SKM-1 treated with dmso at 0.1 percent for 144 hours (cell line): Measurements from ENCODE around the gene HSPA1B.
A peak's percentile ranks its signal among the peaks of the same experiment; 100 is the strongest.
"Not testable (repeated sequence)": the region's sequence is repeated elsewhere in the genome, so short reads cannot be mapped to it uniquely, and the experiment has no call there.

ENCODE experiments used
- DNase-seq: peaks from one replicate; lab custom pipeline; 2025; ENCODE audit not compliant: unreplicated experiment; lab: John Stamatoyannopoulos, UW

Gene HSPA1B

DNA sequence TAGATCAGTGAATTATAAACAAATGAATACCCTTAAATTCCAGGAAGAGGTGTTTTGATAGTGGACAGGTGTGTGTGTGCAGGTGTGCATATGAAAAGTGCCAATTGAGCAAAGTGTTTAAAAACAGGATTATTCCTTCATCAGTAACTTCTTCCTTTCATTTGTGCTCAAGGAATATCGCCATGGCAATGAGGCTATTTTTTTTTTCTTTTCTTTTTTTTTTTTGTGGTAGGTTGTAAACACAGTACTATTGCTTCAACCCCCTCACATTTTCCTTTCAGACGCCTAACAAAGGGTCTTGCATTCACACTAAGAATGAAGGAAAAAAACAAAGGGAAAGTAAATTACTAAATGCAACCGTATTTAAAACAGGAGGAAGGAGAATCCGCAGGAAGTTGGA lies 2.0 kb upstream of the HSPA1B start:
- no peak for DNase-seq

DNA sequence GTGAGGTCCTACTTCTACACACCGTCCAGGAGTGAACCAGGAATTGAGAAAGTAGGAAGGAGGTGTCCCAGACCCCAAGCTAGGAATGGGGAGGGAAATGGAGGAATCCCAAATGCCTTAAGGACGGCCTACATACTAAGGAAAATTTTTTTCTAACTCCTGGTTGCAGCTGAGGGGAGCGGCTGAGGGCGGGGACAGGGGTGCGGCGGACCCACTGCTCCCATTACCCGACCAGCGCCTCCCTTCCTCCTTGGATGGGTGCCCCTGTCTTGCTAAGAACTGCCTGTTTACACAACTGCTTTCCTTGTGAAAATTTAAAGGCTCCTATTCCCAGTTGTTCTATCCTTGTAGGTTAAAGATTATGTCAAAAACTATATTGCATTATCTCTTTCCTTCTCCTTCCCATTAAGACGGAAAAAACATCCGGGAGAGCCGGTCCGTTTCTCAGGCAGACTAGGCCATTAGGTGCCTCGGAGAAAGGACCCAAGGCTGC lies 699 bp upstream of the HSPA1B start:
- peak; percentile 79 for DNase-seq

DNA sequence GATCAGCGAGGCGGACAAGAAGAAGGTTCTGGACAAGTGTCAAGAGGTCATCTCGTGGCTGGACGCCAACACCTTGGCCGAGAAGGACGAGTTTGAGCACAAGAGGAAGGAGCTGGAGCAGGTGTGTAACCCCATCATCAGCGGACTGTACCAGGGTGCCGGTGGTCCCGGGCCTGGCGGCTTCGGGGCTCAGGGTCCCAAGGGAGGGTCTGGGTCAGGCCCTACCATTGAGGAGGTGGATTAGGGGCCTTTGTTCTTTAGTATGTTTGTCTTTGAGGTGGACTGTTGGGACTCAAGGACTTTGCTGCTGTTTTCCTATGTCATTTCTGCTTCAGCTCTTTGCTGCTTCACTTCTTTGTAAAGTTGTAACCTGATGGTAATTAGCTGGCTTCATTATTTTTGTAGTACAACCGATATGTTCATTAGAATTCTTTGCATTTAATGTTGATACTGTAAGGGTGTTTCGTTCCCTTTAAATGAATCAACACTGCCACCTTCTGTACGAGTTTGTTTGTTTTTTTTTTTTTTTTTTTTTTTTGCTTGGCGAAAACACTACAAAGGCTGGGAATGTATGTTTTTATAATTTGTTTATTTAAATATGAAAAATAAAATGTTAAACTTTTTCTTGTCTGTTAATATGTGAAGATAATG lies 2.2 kb downstream of the HSPA1B start:
- peak; percentile 40 for DNase-seq

DNA sequence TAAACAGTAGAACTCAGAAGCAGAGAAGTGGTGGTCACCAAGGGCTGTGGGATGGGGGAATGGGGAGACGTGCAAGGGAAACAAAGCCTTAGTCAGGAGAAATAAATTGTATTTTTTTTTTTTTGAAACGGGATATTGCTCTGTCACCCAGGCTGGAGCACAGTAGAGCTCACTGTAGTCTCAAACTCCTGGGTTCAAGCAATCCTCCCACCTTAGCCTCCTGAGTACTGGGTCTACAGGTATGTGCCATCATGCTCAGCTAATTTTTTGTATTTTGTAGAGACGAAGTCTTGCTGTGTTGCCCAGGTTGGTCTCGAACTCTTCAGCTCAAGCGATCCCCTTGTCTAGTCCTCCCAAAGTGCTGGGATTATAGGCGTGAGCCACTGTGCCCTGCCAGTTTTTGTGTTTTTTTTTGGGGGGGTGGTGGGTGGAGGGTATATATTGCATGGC lies 3.4 kb downstream of the HSPA1B start:
- DNase-seq: no peak

DNA sequence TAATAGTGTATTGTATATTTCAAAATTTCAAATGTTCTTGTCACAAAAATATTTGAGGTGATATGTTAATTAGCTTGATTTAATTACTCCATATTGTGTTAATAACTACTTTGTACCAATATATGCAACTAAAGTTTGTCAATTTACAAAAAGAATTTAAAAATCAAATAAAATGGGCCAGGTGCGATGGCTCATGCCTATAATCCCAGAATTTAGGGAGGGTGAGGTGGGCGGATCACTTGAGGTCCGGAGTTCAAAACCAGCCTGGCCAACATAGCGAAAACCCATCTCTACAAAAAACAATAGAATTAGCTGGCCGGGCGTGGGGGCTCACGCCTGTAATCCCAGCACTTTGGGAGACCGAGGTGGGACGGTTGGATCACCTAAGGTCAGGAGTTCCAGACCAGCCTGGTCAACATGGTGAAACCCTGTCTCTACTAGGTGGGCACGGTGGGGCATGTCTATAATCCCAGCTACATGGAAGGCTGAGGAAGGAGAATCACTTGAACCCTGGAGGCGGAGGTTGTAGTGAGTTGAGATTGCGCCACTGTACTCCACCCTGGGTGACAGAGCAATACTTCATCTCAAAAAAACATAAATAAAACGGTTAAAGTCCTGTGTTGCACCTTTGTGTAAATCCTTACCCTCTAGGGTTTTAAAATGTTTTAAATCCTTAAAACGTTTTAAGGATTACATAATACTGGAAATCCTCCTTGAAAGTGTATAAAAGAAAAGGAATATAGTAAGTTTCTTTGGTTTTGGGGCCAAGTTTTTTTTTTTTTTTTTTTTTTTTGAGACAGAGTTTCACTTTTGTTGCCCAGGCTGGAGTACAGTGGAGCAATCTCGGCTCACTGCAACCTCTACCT lies 4.0 kb downstream of the HSPA1B start:
- DNase-seq: no peak

DNA sequence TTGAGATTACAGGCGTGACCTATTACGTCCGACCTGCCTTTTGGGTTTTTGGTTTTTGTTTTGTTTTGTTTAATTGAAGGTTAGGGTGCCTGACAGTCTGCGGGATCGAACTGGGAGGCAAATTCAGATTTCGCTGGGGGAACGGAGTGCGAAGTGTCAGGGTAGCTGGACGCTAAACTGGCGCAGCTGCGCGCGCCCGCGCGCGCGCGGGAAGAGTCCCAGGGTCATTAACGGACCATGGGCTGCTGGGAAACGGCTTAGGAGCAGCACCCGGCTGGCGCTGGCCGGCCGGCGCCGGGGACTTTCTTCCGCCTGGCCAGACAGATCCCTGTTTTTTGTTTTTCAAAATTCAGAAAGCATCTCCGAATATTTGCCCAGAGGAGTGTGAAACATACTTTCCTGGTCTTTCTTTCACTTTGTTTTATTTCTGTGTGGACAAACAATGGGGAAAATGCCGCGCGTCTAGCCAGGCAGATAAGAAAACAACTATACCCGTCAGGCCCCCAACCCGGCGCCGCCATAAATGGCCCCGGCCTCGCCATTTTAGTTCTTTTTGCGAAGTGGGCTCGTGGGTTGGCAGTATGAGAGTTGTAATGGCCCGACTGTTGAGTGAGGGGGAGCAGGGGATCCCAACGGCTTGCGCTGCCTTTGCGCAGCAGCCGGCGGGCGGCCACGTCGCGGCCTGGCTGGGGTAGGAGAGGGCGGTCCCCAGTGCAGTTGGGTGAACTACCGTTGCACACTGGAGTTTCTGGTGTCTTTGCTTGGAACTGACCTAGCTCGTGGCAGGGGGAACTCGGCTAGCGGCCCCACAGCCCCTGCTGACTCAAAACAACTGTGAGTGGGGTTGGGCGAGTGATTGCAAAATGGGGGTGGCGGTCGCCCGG lies 7.1 kb downstream of the HSPA1B start:
- DNase-seq: peak; percentile 91

DNA sequence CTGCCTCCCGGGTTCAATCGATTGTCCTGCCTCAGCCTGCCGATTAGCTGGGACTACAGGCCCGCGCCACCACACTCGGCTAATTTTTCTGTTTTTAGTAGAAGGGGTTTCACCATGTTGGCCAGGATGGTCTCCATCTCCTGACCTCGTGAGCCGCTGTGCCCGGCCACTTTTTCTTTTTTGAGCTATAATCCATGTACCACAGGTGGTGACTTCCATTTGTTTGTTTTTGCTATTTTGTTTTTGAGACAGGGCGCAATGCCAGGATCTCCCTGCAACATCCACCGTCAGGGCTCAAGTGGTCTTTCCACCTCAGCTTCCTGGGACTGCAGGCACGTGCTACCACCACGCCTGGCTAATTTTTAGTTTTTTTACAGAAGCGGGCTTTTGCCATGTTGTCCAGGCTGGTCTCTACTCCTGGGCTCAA lies 8.5 kb downstream of the HSPA1B start:
- DNase-seq: no peak

DNA sequence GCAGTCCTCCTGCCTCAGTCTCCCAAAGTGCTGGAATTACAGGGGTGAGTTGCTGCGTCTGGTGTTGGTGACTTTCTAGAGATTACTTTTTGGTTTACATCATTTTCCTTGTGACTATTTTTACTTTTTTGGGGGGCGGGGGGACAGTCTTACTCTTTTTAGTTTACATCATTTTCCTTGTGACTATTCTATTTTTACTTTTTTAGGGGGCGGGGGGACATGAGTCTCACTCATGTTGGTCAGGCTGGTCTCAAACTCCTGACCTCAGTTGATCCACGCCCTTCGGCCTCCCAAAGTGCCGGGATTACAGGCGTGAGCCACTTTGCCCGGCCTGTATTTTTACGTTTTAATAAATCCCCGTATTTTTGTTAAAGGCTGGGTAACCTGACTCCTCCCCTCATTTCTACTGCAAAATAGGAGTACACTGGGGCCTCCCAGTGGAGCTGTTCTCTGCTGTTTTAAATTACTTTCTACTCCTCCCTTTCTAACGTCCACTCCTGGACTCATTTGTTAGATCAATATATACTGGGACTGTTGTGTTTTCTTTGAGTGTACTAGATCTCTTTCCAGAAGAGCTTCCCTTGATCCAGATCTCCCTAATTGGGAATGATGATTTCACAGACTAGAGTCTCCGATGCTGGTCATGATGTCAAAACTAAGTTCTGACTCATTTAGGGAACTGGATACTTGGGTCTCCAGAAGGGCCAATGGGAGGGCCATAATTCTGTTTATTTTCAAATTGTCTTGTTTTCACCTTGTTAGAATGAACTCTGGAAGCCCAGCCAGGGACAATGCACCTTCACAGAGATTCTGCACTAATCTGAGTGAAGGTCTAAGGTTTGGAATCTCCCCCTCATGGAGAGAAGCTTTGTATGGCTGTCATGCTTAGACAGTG lies 9.2 kb downstream of the HSPA1B start:
- no peak for DNase-seq

DNA sequence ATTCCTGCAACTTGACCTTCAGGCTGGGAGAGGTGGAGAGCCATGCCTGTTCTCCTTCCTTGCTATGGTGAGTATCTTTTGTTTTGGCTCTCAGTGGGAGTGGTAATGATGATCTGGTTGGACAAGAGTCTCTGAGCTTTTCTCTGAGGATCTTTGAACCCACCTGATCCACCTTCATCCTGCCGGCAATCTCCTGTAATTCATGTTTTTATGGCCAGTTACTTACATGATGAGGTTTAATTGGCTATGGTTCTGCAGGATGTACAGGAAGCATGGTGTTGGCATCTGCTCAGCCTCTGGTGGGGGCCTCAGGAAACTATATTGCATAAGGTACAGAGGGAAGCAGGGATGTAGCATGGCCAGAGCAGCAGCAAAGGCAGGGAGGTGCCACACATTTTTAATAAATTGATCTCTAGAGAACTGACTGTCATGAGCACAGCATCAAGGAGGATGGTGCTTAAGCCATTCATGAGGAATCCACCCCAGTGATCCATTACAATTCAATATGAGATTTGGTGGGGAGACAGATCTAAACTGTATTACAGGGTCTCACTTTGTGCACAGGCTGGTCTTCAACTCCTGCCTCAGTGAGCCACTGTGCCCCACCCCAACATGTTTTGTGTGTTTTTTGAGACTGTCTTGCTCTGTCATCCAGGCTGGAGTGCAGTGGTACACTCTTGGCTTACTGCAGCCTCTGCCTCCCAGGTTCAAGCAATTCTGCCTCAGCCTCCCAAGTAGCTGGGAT lies 10.0 kb downstream of the HSPA1B start:
- no peak for DNase-seq

DNA sequence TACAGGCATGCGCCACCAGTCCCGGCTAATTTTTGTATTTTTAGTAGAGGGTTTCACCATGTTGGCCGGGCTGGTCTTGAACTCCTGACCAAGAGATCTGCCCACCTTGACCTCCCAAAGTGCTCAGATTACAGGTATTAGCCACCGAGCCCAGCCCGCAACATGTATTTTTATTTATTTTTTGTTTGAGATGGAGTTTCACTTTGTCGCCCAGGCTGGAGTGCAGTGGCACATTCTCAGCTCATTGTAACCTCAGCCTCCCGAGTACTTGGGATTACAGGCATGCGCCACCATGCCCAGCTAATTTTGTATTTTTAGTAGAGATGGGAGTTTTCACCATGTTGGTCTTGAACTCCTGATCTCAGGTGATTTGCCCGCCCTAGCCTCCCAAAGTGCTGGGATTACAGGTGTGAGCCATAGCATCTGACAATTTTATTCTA lies 10.6 kb downstream of the HSPA1B start:
- not testable (repeated sequence) for DNase-seq

DNA sequence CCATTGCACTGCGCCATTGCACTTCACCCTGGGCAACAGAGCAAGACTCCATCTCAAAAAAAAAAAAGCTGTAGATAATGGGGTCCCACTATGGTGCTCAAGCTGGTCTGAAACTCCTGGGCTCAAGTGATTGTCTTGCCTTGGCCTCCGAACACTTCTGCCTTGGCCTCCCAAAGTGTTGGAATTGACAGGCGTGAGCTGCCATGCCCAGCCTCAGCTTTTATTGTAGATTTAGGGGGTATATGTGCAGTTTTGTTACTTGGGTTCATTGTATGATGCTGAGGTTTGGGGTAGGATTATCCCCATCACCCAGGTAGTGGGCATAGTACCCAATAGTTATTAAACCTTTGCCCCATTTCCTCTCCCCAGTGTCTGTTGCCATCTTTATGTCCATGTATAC lies 11.4 kb downstream of the HSPA1B start:
- no peak for DNase-seq

DNA sequence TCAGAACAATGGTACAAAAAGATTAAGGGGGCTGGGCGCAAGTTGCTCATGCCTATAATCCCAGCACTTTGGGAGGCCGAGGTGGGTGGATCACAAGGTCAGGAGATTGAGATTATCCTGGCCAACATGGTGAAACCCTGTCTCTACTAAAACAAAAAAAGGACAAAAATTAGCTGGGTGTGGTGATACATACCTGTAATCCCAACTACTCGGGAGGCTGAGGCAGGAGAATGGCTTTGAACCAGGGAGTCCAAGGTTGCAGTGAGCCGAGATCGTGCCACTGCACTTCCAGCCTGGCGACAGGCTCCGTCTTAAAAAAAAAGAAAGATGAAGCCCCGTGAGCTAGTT lies 12.2 kb downstream of the HSPA1B start:
- not testable (repeated sequence) for DNase-seq

DNA sequence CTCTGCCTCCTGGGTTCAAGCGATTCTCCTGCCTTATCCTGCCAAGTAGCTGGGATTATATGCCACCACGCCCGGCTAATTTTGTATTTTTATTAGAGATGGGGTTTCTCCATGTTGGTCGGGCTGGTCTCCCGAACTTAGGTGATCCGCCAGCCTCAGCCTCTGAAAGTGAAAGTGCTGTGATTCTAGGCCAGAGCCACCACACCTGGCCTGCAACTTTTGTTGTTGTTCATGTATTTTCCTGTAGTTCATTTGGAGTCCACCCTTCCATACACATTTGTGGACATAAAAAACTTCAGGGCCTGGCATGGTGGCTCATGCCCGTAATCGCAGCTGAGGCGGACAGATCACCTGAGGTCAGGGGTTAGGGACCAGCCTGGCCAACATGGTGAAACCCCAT lies 14.5 kb downstream of the HSPA1B start:
- no peak for DNase-seq

DNA sequence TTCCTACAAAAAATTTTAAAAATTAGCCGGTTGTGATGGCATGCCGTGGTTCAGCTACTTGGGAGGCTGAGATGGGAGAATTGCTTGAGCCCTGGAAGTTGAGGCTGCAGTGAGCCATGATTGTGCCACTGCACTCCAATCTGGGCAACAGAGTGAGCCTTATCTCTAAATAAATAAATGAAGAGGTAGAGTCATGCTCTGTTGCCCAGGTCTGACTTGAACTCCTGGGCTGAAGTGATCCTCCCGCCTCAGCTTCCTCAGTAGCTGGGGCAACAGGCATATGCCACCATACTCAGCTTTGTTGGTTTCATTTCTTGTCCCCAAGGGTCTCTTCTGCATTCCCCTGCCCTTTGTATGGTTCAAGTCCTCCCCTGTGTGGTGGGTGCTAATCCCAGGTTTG lies 17.0 kb downstream of the HSPA1B start:
- no peak for DNase-seq

DNA sequence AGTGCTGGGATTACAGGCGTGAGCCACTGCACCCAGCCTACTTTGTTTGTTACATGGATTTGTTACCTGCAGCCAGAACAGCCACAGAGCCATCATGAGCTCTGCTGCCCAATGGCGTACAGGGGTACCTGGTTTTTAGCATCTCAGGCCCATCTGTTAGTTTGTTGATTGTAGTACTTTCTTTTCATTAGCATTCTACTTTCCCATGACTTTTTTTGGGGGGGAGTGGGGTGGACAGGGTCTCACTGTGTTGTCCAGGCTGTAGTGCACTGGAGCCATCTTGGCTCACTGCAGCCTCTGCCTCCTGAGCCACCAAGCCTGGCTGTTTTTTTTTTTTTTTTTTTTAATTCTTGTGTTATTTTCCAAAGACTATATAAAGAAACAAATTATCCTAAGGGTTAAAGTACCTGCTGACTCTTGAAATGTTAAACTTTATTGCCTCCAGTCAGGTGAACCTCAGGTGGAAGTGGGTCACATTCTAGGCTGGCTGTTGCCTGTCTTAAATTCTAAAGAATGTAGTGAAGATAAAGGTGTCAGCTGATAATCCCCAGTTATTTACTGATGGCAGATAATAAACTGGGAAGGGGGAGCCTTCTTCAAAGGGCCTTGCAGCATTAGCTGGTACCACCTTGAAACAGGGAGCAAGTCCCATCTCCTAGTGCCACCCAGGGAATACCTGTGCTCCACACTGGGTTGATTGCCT lies 19.9 kb downstream of the HSPA1B start:
- no peak for DNase-seq

DNA sequence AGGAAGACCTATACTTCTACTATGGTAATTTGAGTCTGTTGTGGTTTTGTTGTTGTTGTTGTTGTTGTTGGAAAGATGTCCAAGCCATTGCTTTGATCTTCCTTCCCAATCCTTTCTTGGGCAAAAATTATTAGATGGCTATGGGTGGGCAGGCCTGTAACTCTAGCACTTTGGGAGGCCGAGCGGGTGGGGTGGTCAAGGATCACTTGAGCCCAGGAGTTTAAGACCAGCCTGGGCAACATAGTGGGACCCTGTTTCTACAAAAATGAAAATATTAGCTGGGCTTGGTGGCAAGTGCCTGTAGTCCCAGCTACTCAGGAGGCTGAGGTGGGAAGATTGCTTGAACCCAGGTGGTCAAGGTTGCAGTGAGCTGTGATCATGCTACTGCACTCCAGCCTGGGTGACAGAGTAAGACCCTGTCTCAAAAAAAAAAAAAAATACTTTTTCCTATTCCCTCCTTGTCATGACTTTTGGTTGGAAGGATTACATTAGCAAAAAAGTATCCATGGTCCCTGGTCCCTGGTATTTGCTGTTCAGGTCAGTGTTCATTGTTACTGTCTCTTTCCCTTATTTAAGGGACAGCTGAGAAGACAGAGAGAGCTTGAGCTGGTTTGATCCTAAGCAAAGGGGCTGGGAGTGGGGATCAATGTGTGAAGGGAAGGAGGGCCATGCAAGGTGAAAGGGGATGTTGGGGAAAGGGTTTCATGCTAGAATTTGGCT lies 23.4 kb downstream of the HSPA1B start:
- DNase-seq: no peak

DNA sequence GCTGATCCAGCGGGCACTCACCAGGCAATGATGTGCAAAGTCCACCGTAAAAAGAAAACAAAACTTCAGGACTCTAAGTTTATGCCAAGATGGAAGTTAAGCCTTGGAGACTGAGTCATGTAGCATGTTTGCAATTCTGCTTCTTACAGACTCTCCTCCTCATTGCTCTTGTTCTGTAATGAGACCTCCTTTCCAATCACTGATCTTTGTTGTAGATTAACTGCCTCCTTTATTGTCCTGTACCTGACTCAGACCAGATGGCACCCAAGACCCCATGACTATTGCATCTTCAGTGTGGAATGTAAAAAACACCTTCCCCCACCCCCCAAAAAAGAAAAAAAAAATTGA lies 23.9 kb downstream of the HSPA1B start:
- DNase-seq: no peak

DNA sequence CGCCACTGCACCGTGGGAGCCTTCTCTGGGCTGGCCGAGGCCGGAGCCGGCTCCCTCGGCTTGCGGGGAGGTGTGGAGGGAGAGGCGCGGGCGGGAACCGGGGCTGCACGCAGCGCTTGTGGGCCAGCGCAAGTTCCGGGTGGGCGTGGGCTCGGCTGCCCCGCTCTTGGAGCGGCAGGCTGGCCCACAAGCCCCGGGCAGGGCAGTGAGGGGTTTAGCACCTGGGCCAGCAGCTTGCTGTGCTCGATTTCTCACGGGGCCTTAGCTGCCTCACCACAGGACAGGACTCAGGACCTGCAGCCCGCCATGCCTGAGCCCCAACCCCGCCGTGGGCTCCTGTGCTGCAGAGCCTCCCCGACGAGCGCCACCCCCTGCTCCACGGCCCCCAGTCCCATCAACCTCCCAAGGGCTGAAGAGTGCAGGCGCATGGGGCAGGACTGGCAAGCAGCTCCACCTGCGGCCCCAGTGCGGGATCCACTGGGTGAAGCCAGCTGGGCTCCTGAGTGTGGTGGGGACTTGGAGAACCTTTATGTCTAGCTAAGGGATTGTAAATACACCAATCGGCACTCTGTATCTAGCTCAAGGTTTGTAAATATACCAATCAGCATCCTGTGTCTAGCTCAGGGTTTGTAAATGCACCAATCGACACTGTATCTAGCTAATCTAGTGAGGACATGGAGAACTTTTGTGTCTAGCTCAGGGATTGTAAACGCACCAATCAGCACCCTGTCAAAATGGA lies 24.6 kb downstream of the HSPA1B start:
- DNase-seq: not testable (repeated sequence)
